DMS153 treated with DMSO at 0.1 percent for 48 hours (cell line): Measurements from ENCODE around the gene USP5.

Source experiments
- DNase-seq: peaks from one replicate; lab custom pipeline; 2025; ENCODE audit not compliant: unreplicated experiment; lab: John Stamatoyannopoulos, UW

The USP5 gene

DNA sequence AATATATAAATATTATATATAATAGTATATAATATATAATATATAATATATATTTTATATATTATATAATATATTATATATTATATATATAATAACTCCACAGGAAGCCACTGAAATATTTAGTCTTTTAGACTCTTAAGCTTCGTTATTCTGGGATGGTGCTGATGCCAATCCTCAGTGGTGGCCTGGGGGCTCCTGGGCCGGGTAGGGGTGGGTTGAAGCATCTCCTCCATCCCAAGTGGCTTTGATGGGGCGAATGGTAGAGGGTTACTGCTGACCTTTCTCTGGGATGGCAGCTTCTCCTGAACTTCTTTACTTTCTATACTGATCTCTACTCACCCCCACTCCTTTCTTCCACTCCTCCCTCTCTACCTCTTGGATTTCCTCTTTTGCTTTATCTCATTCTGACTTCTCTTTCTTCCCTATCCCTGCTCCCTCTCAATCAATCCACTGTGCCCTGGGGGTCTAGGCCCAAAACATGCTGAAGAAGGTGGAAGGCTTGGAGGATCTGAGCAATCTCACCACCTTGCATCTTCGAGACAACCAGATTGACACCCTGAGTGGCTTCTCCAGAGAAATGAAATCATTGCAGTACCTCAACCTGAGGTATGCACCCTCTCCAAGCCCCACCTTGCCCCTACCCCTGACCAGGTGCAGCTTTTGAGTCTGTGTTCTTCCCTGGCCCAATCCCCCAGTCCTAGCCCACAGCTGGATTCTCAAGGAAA lies 57.6 kb downstream of the USP5 start:
- no peak for DNase-seq

DNA sequence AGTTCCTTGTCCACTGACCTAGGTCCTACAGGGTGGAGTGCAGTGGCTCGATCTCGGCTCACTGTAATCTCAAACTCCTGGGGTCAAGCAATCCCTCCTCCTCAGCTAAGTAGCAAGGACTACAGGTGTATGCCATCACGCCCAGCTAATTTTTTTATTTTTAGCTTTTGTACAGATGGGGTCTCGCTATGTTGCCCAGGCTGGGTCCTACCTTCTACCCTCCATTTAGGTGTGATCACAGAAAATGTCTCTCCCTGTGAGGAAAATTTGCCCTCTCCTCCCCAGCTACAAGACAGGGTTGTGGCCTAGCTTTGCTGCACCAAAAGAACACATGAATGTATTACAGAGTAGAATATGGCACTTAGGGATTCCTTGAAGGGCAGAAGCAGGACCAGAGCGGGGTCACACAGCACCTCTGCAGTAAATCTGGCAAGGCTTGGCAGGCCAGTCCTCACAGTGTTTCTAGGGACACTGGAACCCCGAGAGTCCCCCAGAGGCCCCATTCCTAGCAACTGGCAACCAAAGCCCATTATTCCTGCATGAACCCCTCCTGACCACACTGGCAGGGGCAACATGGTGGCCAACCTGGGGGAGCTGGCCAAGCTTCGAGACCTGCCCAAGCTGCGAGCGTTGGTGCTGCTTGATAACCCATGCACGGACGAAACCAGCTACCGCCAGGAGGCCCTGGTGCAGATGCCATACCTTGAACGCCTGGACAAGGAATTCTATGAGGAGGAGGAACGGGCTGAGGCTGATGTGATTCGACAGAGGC lies 60.4 kb downstream of the USP5 start:
- no peak for DNase-seq

DNA sequence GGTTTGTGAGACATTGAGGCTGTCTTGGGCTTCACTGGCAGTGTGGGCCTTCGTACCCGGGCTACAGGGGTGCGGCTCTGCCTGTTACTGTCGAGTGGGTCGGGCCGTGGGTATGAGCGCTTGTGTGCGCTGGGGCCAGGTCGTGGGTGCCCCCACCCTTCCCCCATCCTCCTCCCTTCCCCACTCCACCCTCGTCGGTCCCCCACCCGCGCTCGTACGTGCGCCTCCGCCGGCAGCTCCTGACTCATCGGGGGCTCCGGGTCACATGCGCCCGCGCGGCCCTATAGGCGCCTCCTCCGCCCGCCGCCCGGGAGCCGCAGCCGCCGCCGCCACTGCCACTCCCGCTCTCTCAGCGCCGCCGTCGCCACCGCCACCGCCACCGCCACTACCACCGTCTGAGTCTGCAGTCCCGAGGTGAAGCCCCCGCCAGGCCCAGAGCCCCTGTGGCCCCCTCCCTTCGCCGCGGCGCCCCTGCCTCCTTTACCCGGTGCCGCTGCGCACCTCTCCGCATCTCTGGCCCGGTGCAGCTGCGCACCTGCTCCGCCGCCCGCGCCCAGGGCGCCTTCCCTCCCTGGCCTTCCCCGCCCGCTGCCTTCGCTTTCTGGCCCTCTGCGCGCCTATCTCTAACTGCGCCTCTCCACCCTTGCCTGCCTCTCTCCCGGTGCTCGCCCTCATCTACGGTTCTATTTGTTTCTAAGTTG lies 62.4 kb downstream of the USP5 start, which contains the start of gene ENO2:
Gene ENO2 (plus strand): TSS at position 335 of the 701 bp plus-strand sequence. CDS start 1,253 bp downstream, outside the sequence.
- peak; percentile 38 for DNase-seq

DNA sequence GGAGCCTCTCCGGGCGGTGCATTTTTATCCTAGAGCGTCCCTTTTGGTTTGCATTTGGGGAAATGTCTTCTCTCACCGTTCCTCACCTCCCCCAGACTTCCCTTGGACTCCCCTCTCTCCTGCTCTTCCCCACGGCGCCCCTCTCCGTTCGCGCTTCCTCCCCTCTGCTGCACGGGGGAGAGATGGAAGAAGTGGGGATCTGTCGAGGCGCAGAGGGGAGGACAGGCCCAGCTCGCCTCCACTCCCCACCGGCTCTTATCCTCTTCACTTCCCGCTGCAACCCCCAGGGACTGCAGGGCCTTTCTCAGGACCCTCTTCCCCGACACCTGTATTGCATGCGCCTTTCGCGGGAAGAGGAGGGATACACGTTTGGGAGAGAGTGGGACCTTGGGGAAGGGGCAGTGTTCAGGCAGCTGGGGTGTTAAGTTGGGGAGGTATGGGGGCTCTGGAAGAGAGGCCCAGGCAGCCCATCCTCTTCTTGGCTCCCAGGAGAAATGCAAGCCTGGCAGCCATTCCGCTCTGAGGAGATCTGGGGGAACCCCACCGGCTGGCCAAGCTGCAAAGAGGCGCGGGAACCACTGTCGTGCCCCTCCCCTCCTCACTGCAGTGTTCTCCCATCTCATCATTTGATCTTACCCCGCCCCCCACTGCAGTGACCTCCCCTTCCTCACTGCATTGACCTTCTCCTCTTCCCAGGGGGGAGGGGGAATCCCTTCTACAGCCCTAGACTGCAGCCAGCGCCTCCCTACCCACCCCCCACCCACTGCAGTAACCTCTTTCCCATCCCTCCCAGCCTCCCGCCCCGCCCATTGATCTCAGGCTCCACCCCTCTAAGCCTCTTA lies 63.2 kb downstream of the USP5 start:
- DNase-seq, result no peak

- DNase-seq, result no peak
Measured at GRCh38 chr12:6915789-6916285, 63.9 kb downstream of the USP5 start.
